ENCODE data around the gene FAM13A. TPM values are rescaled to one million over a fixed set of nuclear protein-coding genes. Genes with fewer than 3 reads are reported as not detected.

The FAM13A gene
- total and polyA plus RNA-seq, 9 of the 15 experiments (the other 6 are each of a cell fraction or from before 2014, with no cell fraction given) = 11.3 to 23.3 (median 14.7) TPM

- TF ChIP-seq USF1 (CRISPR knock-in tag; IDR thresholded peaks at IDR 0.05) (no peak), DACH1 (IDR thresholded peaks at IDR 0.05; ENCODE audit: partially characterized antibody) (no peak), CBX1 (IDR thresholded peaks at IDR 0.05; ENCODE audit: low read depth) (no peak), SLC30A9 (CRISPR knock-in tag; IDR thresholded peaks at IDR 0.05) (no peak), CHCHD3 (CRISPR knock-in tag; IDR thresholded peaks at IDR 0.05) (no peak), CEBPG (CRISPR knock-in tag; IDR thresholded peaks at IDR 0.05) (no peak), CEBPG (tag; conservative IDR thresholded peaks at IDR 0.05 in 1 of 2, IDR thresholded peaks at IDR 0.05 in 1 of 2) (no peak), ZNF75A (CRISPR knock-in tag; IDR thresholded peaks at IDR 0.05) (no peak), FOS (IDR thresholded peaks at IDR 0.05; ENCODE audit: extremely low read depth, insufficient read length) (no peak), SMAD1 (IDR thresholded peaks at IDR 0.05; ENCODE audit: low read depth, low read length, partially characterized antibody) (no peak), FOXO4 (CRISPR knock-in tag; IDR thresholded peaks at IDR 0.05) (no peak), MEF2A (IDR thresholded peaks at IDR 0.05; ENCODE audit: control insufficient read depth, low read depth, low read length) (no peak), SRSF1 (IDR thresholded peaks at IDR 0.05; ENCODE audit: low read depth, low read length) (no peak)
These were observed 264.7 kb downstream of the FAM13A start (continued) for GRCh38 chr4:88792268-88792781.

Data from K562 (cell line).